SK-N-SH treated with all-trans-retinoic acid at 6 μM for 48 hours (cell line): ENCODE measurements around the gene PDE6A.

ENCODE experiments used
- ATAC-seq: fragments of 200-7000 bp; cut with Tn5 transposase; 3 replicates; pipeline ENCODE4 v1.9.1; 2020; ENCODE audit warnings: mild to moderate bottlenecking, moderate library complexity
- BACH2 ChIP-seq: fragments of 250-450 bp; sonication (Bioruptor Pico); IDR thresholded peaks from 2 replicates; pipeline ENCODE4 v1.9.0; 2021; ENCODE audit warnings: mild to moderate bottlenecking, borderline replicate concordance
- CREB5 ChIP-seq: fragments of 250-450 bp; sonication (Bioruptor Pico); IDR thresholded peaks from 2 replicates; pipeline ENCODE4 v1.5.1; 2020; ENCODE audit warnings: low read depth, mild to moderate bottlenecking, moderate library complexity
- CSDC2 ChIP-seq: fragments of 250-450 bp; sonication (Bioruptor Pico); IDR thresholded peaks from 2 replicates; pipeline ENCODE4 v1.5.0; 2020; ENCODE audit warnings: mild to moderate bottlenecking, moderate library complexity
- CSRNP3 ChIP-seq: fragments of 250-450 bp; sonication (Bioruptor Pico); IDR thresholded peaks from 2 replicates; pipeline ENCODE4 v1.5.1; 2021; ENCODE audit warnings: mild to moderate bottlenecking, moderate library complexity
- ESRRG ChIP-seq: fragments of 250-450 bp; sonication (Bioruptor Pico); IDR thresholded peaks from 2 replicates; pipeline ENCODE4 v1.6.1; 2021; ENCODE audit warnings: mild to moderate bottlenecking
- ISL1 ChIP-seq: fragments of 250-450 bp; sonication (Bioruptor Pico); IDR thresholded peaks from 2 replicates; pipeline ENCODE4 v2.1.2; 2022; ENCODE audit warnings: mild to moderate bottlenecking, moderate library complexity
- PATZ1 ChIP-seq: fragments of 250-450 bp; sonication (Bioruptor Pico); IDR thresholded peaks from 2 replicates; pipeline ENCODE4 v1.8.0; 2020; ENCODE audit warnings: mild to moderate bottlenecking, moderate library complexity, borderline replicate concordance
- POU6F1 ChIP-seq: fragments of 250-450 bp; sonication (Bioruptor Pico); IDR thresholded peaks from 2 replicates; pipeline ENCODE4 v1.8.0; 2021; ENCODE audit warnings: low read depth, mild to moderate bottlenecking, moderate library complexity, borderline replicate concordance
- PPARA ChIP-seq: fragments of 250-450 bp; sonication (Bioruptor Pico); IDR thresholded peaks from 2 replicates; pipeline ENCODE4 v1.5.0; 2020; ENCODE audit warnings: mild to moderate bottlenecking, borderline replicate concordance
- RARB ChIP-seq: fragments of 250-450 bp; sonication (Bioruptor Pico); IDR thresholded peaks from 2 replicates; pipeline ENCODE4 v1.8.0; 2021; ENCODE audit warnings: mild to moderate bottlenecking, moderate library complexity
- SNAI2 ChIP-seq: fragments of 250-450 bp; sonication (Bioruptor Pico); IDR thresholded peaks from 2 replicates; pipeline ENCODE4 v1.5.0; 2020; ENCODE audit warnings: mild to moderate bottlenecking, moderate library complexity
- TCF4 ChIP-seq: fragments of 250-450 bp; sonication (Bioruptor Pico); IDR thresholded peaks from 2 replicates; pipeline ENCODE4 v1.8.0; 2021; ENCODE audit warnings: mild to moderate bottlenecking, moderate library complexity, borderline replicate concordance
- TSHZ2 ChIP-seq: fragments of 250-450 bp; sonication (Bioruptor Pico); IDR thresholded peaks from 2 replicates; pipeline ENCODE4 v1.5.0; 2020; ENCODE audit warnings: mild to moderate bottlenecking, moderate library complexity
- ZC3H10 ChIP-seq: fragments of 250-450 bp; sonication (Bioruptor Pico); IDR thresholded peaks from 2 replicates; pipeline ENCODE4 v1.5.1; 2021; ENCODE audit warnings: mild to moderate bottlenecking, moderate library complexity
- ZFP3 ChIP-seq: fragments of 250-450 bp; sonication (Bioruptor Pico); IDR thresholded peaks from 2 replicates; pipeline ENCODE4 v1.5.0; 2020; ENCODE audit warnings: mild to moderate bottlenecking, moderate library complexity
- ZFP30 ChIP-seq: fragments of 450-650 bp; formaldehyde crosslinking; IDR thresholded peaks from 2 replicates; pipeline ENCODE4 v1.5.0; 2022; ENCODE audit warnings: mild to moderate bottlenecking, moderate library complexity
- ZNF565 ChIP-seq: fragments of 450-650 bp; formaldehyde crosslinking; conservative IDR thresholded peaks from 2 replicates; pipeline ENCODE4 v1.5.0; 2020; ENCODE audit warnings: low read depth, mild to moderate bottlenecking, moderate library complexity
- ZNF70 ChIP-seq: fragments of 450-650 bp; formaldehyde crosslinking; IDR thresholded peaks from 2 replicates; pipeline ENCODE4 v1.5.0; 2020; ENCODE audit warnings: mild to moderate bottlenecking, moderate library complexity

PDE6A gene

GRCh38 chr5:149852641-149853330 is 91.8 kb downstream of the PDE6A start (continued):
- TF ChIP-seq TSHZ2 (CRISPR knock-in tag) (no peak), ISL1 (CRISPR knock-in tag) (no peak), CSDC2 (CRISPR knock-in tag) (no peak)

GRCh38 chr5:149851211-149851610 is 93.4 kb downstream of the PDE6A start:
- ATAC-seq, result no peak
- TF ChIP-seq CSRNP3 (no peak), POU6F1 (CRISPR knock-in tag) (no peak), ESRRG (CRISPR knock-in tag) (no peak), ZFP30 (CRISPR knock-in tag) (no peak), SNAI2 (no peak), TSHZ2 (CRISPR knock-in tag) (no peak), PPARA (CRISPR knock-in tag) (no peak), ZNF70 (CRISPR knock-in tag) (no peak), TCF4 (no peak), PATZ1 (CRISPR knock-in tag) (no peak), ZC3H10 (CRISPR knock-in tag) (no peak), ZFP3 (CRISPR knock-in tag) (no peak), ZNF565 (no peak), CREB5 (CRISPR knock-in tag) (no peak), RARB (CRISPR knock-in tag) (no peak), BACH2 (CRISPR knock-in tag) (no peak)
- TF ChIP-seq, all 23 proteins: peak for 0
